GM18498 (cell line): Measurements from ENCODE around the gene CFD.
"Not testable (repeated sequence)": the region's sequence is repeated elsewhere in the genome, so short reads cannot be mapped to it uniquely, and the experiment has no call there.

Source experiments
- ATAC-seq: cut with Tn5 transposase; IDR thresholded peaks from one replicate; pipeline ENCODE4 v1.9.1; 2021; ENCODE audit warnings: mild to moderate bottlenecking, moderate library complexity; ENCODE audit not compliant: unreplicated experiment

Gene CFD

GRCh38 chr19:825897-826644, 33.4 kb upstream of the CFD start:
- no peak for ATAC-seq

DNA sequence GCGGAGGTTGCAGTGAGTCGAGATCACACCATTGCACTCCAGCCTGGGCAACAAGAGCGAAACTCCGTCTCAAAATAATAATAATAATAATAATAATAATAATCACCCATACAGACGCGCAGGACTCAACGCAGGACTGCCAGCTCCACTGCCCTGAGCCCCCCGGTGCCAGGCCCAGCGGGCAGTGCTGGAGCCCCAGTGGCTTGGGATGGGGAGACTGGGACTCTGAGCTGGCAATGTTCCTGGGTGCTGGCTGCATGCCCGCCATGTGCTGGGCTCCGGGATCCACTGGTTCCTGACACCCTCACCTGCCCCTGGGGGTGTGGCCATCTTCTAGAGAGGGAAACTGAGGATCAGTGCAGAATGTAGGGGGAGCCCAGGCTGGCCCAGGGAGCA, 32.2 kb upstream of the CFD start:
- no peak for ATAC-seq

DNA sequence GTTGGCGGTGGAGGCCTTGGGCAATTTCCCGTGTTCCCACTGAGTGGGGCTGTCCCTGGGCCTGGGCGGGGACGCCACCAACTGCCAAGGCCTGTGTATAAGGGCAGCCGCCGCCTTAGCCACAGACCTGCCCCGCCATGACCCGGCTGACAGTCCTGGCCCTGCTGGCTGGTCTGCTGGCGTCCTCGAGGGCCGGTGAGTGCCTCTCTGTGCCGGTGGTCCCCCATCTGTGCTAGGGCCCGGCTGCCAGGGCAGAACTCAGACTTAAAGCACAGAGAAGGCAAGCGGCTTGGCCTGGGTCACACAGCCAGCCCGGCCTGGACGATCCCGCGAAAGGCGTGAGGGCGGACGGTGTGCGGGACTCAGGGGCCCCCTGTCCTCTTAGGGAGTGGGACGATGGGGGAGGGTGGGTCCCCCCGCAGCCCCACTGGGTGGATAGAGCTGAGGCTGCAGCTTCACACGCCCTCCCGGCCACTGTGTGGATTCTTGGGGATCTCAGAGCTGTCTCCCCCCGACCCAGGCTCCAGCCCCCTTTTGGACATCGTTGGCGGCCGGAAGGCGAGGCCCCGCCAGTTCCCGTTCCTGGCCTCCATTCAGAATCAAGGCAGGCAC, 31.6 kb upstream of the CFD start, which contains the start of gene AZU1:
TSS of gene AZU1 (plus strand) at position 128 of the 612 bp plus-strand sequence. CDS start at position 138, 10 bp downstream.
- no peak for ATAC-seq

DNA sequence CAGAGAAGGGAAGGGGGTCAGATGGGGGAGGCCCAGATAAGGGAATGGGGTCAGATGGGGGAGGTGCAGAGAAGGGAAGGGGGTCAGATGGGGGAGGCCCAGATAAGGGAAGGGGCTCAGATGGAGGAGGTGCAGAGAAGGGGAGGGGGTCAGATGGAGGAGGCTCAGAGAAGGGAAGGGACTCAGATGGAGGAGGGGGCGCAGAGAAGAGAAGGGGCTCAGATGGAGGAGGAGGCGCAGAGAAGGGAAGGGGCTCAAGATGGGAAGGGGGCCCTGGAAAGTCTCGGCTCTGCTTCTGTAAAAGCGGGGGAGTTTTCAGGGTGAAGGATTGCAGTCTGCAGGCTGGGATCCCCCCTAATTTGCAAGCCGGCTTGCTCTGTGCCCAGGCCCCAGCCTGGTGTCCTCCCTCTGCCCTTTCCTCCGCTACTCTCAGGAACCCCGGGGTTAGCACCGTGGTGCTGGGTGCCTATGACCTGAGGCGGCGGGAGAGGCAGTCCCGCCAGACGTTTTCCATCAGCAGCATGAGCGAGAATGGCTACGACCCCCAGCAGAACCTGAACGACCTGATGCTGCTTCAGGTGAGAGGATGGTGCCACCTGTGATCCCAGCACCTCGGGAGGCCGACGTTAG, 30.2 kb upstream of the CFD start:
- ATAC-seq = no peak

DNA sequence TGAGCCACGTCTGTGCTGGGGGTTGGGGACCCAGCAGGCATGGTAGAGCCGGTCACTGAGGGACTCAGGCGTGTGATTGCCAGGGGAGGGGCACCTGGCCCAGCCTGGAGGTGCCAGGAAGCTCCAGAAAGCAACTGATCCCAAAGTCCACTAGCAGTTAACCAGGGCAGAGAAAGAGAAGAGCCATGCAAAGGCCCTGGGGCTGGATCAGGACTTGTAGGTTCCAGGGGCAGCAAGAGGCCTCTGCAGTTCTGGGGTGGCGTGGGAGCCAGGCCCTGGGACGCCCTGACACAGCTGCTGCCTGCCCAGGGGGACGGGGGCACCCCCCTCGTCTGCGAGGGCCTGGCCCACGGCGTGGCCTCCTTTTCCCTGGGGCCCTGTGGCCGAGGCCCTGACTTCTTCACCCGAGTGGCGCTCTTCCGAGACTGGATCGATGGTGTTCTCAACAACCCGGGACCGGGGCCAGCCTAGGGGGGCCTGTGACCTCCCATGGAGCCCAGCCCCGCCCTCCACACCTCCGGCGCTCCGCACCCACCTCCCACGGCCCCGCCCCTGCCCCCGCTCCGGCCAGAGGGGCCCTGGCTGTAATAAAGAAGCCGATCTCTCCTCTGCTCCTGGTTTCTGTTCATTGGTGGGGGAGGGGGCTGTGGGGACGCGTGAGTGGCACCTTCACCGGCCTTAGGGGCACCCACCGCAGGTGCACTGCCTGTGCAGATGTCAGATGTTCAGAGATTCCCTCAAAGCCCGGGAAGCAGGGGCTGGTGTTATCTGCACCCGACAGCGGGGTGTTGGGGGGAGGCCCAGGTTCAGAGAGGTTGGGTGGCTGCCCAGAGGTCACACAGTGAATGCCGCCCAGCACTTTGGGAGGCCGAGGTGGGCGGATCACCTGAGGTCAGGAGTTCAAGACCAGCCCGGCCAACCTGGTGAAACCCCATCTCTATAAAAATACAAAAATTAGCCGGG, 27.8 kb upstream of the CFD start:
- no peak for ATAC-seq

DNA sequence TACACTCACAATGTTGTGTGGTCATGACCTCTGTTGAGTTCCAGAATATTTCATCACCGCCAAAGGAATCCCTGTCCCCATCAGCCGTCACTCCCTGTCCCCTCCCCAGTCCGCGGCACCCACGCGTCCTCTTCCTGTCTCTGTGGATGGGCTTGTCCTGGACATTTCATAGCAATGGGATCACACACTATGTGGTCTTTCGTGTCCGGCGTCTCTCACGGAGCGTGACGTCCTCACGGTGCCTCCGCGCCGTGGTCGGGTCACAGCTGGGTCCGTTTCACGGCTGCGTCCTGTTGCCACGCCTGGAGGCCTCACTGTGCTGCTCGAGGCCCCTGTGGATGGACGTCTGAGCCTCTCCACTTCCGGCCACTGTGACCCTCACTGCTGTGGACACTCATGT, 25.2 kb upstream of the CFD start:
- ATAC-seq = no peak

GRCh38 chr19:835210-835810, 24.2 kb upstream of the CFD start:
- no peak for ATAC-seq

GRCh38 chr19:840519-841206, 18.8 kb upstream of the CFD start, which contains the start of gene PRTN3:
TSS of gene PRTN3 (plus strand) at chr19:840999. CDS start at chr19:841009, 10 bp downstream.
- no peak for ATAC-seq

- not testable (repeated sequence) for ATAC-seq
These were observed 16.7 kb upstream of the CFD start for GRCh38 chr19:842802-843179.

DNA sequence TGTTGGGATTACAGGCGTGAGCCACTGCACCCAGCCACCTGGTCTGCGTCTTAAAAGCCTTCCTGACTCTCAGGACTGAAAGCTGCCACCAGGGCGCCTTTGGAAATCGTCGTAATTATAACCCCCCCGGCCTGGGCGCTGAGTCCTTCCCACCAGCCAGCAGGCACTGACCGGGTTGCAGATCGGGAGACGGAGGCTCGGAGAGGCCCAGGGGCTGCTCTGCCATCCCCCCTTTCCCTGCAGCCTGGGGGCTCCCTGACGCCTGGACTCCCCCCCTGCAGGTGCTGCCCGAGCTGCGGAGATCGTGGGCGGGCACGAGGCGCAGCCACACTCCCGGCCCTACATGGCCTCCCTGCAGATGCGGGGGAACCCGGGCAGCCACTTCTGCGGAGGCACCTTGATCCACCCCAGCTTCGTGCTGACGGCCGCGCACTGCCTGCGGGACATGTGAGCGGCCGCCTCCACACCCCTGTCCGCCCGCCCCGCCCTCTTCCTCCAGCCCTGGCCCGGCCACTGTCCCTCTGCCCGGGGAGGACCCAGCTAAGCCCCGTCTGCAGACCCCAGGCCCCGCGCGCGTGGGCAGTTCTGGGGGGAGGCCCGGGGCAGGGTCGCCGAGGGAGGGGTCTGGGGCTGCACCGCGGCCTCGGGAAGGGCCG, 16.2 kb upstream of the CFD start:
- no peak for ATAC-seq

- no peak for ATAC-seq
These were observed 15.5 kb upstream of the CFD start for GRCh38 chr19:843836-844545.

GRCh38 chr19:844546-844971, 14.9 kb upstream of the CFD start:
- ATAC-seq = no peak

GRCh38 chr19:845707-846521, 13.6 kb upstream of the CFD start:
- ATAC-seq = no peak

DNA sequence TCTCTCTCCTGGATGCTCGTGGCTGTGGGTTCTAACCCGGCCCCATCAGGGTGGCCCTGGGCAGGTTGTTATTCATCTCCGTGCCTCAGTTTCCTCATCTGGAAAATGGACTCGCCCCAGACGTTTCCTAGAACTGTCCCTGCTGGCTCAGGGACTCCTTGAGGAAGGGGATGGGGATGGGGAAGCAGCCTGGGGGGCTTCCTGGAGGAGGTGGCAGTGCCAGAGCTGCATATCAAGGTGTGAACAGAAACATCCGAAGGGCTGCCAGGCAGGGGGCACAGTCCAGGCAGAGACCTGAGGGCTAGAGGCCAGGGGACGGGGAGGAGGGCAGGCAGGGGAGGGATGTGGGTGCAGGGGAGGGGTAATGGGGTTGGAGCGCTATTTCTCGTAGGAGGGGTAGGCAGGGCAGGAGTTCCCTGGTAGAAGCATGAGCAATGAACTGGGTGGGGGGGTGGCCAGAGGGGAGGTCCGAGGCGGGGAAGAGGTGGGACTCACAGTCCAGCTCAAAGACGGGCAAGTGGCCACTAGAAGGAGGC, 11.0 kb upstream of the CFD start:
- ATAC-seq = no peak

DNA sequence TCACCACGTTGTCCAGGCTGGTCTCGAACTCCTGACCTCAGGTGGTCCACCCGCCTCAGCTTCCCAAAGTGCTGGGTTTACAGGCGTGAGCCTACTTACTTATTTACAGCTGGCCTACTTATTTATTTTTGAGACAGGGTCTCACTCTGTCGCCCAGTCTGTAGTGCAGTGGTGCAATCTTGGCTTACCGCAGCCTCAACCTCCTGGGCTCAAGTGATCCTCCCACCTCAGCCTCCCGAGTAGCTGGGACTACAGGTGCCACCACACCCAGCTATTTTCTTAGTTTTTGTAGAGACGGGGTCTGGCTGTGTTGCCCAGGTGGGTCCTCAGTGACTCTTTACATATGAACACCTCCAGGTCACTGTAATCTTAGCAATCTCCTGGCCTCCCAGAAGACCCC, 10.3 kb upstream of the CFD start:
- ATAC-seq = not testable (repeated sequence)

DNA sequence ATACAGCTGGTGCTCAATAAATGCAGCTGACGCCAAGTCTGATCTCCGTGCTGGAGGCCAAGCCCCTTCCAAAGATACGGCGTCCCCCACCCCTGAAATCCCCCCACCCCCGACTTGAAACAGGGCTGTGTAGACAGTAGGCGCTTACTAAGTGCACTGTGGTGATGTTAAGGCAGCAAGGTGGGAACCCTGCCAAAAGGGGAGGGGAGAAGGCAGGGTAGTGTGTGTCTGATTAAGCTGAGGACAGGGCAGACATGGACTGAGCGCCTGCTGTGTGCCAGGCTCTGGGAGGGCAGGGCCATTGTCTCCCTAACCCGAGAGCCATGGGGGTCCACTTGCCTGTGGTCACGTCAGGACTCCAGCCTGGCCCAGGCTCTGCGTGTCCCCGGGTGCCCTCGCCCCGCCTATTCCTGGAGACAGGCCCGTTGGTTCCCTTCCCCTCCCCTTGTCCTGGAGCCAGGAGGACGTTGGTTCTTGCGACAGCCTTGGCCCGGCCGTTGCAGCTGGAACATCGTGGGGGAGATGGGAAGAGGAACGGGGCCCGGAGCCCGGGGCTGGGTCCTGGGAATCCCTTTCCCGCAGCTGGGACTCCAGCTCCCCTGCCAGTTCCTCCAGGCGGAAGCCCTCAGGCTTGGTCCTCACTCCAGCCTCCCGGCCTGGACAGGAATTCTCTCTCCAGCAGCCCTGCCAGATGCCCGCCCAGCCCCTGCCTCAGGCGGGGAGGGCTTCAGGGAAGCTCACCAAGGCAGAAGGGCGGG, 9.1 kb upstream of the CFD start:
- ATAC-seq = no peak

- ATAC-seq = no peak
These were observed 8.5 kb upstream of the CFD start for GRCh38 chr19:850979-851335.
